Testis (tissue), 3 donors: ENCODE data around the gene RPE65. TPM values are rescaled to one million over a fixed set of nuclear protein-coding genes. Genes with fewer than 3 reads are reported as not detected.
"Not testable (repeated sequence)": the region's sequence is repeated elsewhere in the genome, so short reads cannot be mapped to it uniquely, and the experiment has no call there.

Source experiments
- DNase-seq: peaks from one replicate; pipeline ENCODE4 v3.0.0-alpha.2; 2019
- H3K27ac ChIP-seq, 2 donors: fragments of 200-600 bp; sonication (generic); one replicate each; pipeline ENCODE4 v1.5.1; 2019
- H3K27me3 ChIP-seq: fragments of 200-600 bp; sonication (generic); one replicate; pipeline ENCODE4 v1.5.1; 2019
- H3K36me3 ChIP-seq: fragments of 200-600 bp; sonication (generic); one replicate; pipeline ENCODE4 v1.5.1; 2017; ENCODE audit warnings: low read depth; ENCODE audit errors: missing control alignments
- H3K4me1 ChIP-seq: fragments of 200-600 bp; sonication (generic); one replicate; pipeline ENCODE4 v1.5.1; 2019
- H3K4me3 ChIP-seq, 2 donors: fragments of 200-600 bp; sonication (generic); one replicate each; pipeline ENCODE4 v1.5.1; 2017 to 2019
- H3K9me3 ChIP-seq: fragments of 200-600 bp; sonication (generic); one replicate; pipeline ENCODE4 v1.5.1; 2017
- CTCF ChIP-seq, 3 experiments: fragments of 450-650 bp in 2 of 3; fragments of 200-600 bp in 1 of 3; sonication (generic) in 1 of 3; IDR thresholded peaks; one replicate each; pipeline ENCODE4 v1.5.1; 2016 to 2019; ENCODE audit warnings: antibody characterized with exemption in 3 of 3, mild to moderate bottlenecking in 2 of 3, moderate library complexity in 1 of 3
- POLR2A ChIP-seq: fragments of 450-650 bp; IDR thresholded peaks from one replicate; pipeline ENCODE4 v1.6.1; 2017; ENCODE audit warnings: antibody characterized with exemption, mild to moderate bottlenecking, moderate library complexity
- WGBS, 2 donors: methylation state at CpG; one replicate each; pipeline ENCODE4 v1.1.5; 2018; 5-methylcytosine and 5-hydroxymethylcytosine counted together
- intact Hi-C: fragments of 100-400 bp; cut with DNase I; formaldehyde crosslinking; loops from one replicate; pipeline ENCODE4 v1.15.1; 2023; ENCODE audit warnings: low total_unique reads
- polyA plus RNA-seq: library from polyadenylated mRNA; stranded (reverse); fragments of 350-450 nt; fragmentation: Illumina TruSeq; extraction: RNeasy Lipid Tissue Mini Kit (QIAGEN cat#74804); gene quantifications from one replicate; pipeline ENCODE4 v1.2.3, GENCODE V29; 2014; ENCODE audit warnings: low read depth, low replicate concordance; ENCODE audit not compliant: insufficient read depth
- total RNA-seq, 2 donors: library from RNA; depleted of rRNA; stranded (reverse); fragments of >200 nt; gene quantifications; one replicate each; pipeline ENCODE4 v1.2.3, GENCODE V29; 2016

RPE65 gene
- total and polyA plus RNA-seq, 3 donors from 2014 or later, result 0.16 to 0.42 TPM; not detected in 1

GRCh38 chr1:68401506-68401905, 48.2 kb downstream of the RPE65 start:
- 74 to 76% methylated on average over 4 of the region's 4 CpGs for WGBS, 2 donors
- Histone ChIP-seq H3K27me3 (no peaks in the 10 kb centered on the region), H3K4me3 (no peak overlapping the region), H3K27ac (no peak overlapping the region), H3K36me3 (no peaks in the 10 kb centered on the region), H3K9me3 (no peaks in the 10 kb centered on the region), H3K4me1 (no peaks in the 10 kb centered on the region)
- intact Hi-C loops, result no loop called here
- TF ChIP-seq CTCF (IDR thresholded peaks at IDR 0.05), result no peak
- no peak for TF ChIP-seq POLR2A
- DNase-seq, result no peak

GRCh38 chr1:68395575-68395974, 54.2 kb downstream of the RPE65 start:
- H3K9me3 ChIP-seq, H3K27me3 ChIP-seq, H3K4me3 ChIP-seq, H3K36me3 ChIP-seq, H3K4me1 ChIP-seq, H3K27ac ChIP-seq, DNase-seq, intact Hi-C loops: not testable (repeated sequence)
- 95% methylated on average over 2 to 3 of the region's 3 CpGs for WGBS, 2 donors

GRCh38 chr1:68392474-68392873, 57.3 kb downstream of the RPE65 start:
- H3K36me3 ChIP-seq, H3K27ac ChIP-seq, H3K9me3 ChIP-seq, H3K4me3 ChIP-seq, H3K27me3 ChIP-seq, DNase-seq, intact Hi-C loops, H3K4me1 ChIP-seq: not testable (repeated sequence)
- WGBS, 2 donors, result 76% methylated on average over 5 of the region's 5 CpGs

GRCh38 chr1:68385798-68386524, 63.8 kb downstream of the RPE65 start:
- intact Hi-C loops, H3K9me3 ChIP-seq, DNase-seq, H3K4me1 ChIP-seq, H3K27me3 ChIP-seq, H3K36me3 ChIP-seq, H3K4me3 ChIP-seq, H3K27ac ChIP-seq: not testable (repeated sequence)
- 86 to 94% methylated on average over 9 to 10 of the region's 10 CpGs for WGBS, 2 donors

GRCh38 chr1:68384872-68385411, 64.8 kb downstream of the RPE65 start:
- no peak for DNase-seq
- Histone ChIP-seq H3K36me3 (no peaks in the 10 kb centered on the region), H3K27me3 (no peaks in the 10 kb centered on the region), H3K4me3 (no peak overlapping the region), H3K27ac (no peak overlapping the region), H3K4me1 (no peaks in the 10 kb centered on the region), H3K9me3 (no peaks in the 10 kb centered on the region)
- no peak for TF ChIP-seq POLR2A
- no peak for TF ChIP-seq CTCF (IDR thresholded peaks at IDR 0.05)
- 65 to 92% methylated on average over 2 of the region's 2 CpGs for WGBS, 2 donors
- intact Hi-C loops, result no loop called here

- intact Hi-C loops, result no loop called here
- DNase-seq, result no peak
- Histone ChIP-seq H3K9me3 (no peaks in the 10 kb centered on the region), H3K27me3 (no peaks in the 10 kb centered on the region), H3K4me3 (no peak overlapping the region), H3K36me3 (no peaks in the 10 kb centered on the region), H3K27ac (no peak overlapping the region), H3K4me1 (no peaks in the 10 kb centered on the region)
- WGBS, 2 donors, result 35 to 52% methylated on average over 2 of the region's 2 CpGs
- no peak for TF ChIP-seq POLR2A
- no peak for TF ChIP-seq CTCF (IDR thresholded peaks at IDR 0.05)
Observed at GRCh38 chr1:68384321-68384813, 65.4 kb downstream of the RPE65 start.
